Esophagus squamous epithelium (tissue), 5 donors: ENCODE data around the gene S100A11. TPM values are rescaled to one million over a fixed set of nuclear protein-coding genes. Genes with fewer than 3 reads are reported as not detected.

Experiments used
- DNase-seq: peaks from one replicate; lab custom pipeline; 2025; lab: John Stamatoyannopoulos, UW
- H3K27ac ChIP-seq, 4 donors: fragments of 200-600 bp; sonication (generic); one replicate each; pipeline ENCODE4 v1.5.1; 2016 to 2019; ENCODE audit warnings: mild to moderate bottlenecking in 1 of 4
- H3K27me3 ChIP-seq, 4 donors: fragments of 200-600 bp; sonication (generic); 1 replicate in 3 of 4; 2 replicates in 1 of 4; pipeline versions ENCODE4 v1.5.1 to v1.6.0; 2017 to 2021; ENCODE audit warnings: antibody characterized with exemption in 1 of 4
- H3K36me3 ChIP-seq, 3 donors: fragments of 200-600 bp; sonication (generic); one replicate each; pipeline ENCODE4 v1.5.1; 2016 to 2019
- H3K4me1 ChIP-seq, 3 donors: fragments of 200-600 bp; sonication (generic); one replicate each; pipeline ENCODE4 v1.5.1; 2017 to 2019
- H3K4me3 ChIP-seq, 4 donors: fragments of 200-600 bp; sonication (generic); 1 replicate in 3 of 4; 2 replicates in 1 of 4; pipeline ENCODE4 v1.5.1; 2016 to 2019; ENCODE audit warnings: mild to moderate bottlenecking in 2 of 4, moderate library complexity in 1 of 4
- H3K9me3 ChIP-seq, 3 donors: fragments of 200-600 bp; sonication (generic); one replicate each; pipeline ENCODE4 v1.5.1; 2016 to 2019
- CTCF ChIP-seq, 6 experiments: fragments of 450-650 bp in 4 of 6; fragments of 200-600 bp in 2 of 6; sonication (generic) in 2 of 6; IDR thresholded peaks; one replicate each; pipeline ENCODE4 v1.5.1; 2016 to 2019; ENCODE audit warnings: antibody characterized with exemption in 6 of 6, mild to moderate bottlenecking in 4 of 6, moderate library complexity in 4 of 6
- POLR2A ChIP-seq, 4 donors: fragments of 450-650 bp; IDR thresholded peaks; one replicate each; pipeline ENCODE4 v1.6.1; 2017; ENCODE audit warnings: antibody characterized with exemption in 4 of 4, mild to moderate bottlenecking in 4 of 4, moderate library complexity in 3 of 4
- WGBS, 2 donors: methylation state at CpG; one replicate each; pipeline ENCODE4 v1.1.5; 2018; 5-methylcytosine and 5-hydroxymethylcytosine counted together
- intact Hi-C: fragments of 100-400 bp; cut with DNase I; formaldehyde crosslinking; loops from one replicate; pipeline ENCODE4 v1.15.0; 2022
- total RNA-seq, 4 donors: library from RNA; depleted of rRNA; stranded (reverse); fragments of >200 nt; gene quantifications; one replicate each; pipeline ENCODE4 v1.1.0, GENCODE V29; 2016
- donor health status: DM: yes; HTN: yes; CAD: no.

S100A11 gene
- total RNA-seq, 4 donors from 2014 or later: 900 to 2,319 (median 1,590) TPM

DNA sequence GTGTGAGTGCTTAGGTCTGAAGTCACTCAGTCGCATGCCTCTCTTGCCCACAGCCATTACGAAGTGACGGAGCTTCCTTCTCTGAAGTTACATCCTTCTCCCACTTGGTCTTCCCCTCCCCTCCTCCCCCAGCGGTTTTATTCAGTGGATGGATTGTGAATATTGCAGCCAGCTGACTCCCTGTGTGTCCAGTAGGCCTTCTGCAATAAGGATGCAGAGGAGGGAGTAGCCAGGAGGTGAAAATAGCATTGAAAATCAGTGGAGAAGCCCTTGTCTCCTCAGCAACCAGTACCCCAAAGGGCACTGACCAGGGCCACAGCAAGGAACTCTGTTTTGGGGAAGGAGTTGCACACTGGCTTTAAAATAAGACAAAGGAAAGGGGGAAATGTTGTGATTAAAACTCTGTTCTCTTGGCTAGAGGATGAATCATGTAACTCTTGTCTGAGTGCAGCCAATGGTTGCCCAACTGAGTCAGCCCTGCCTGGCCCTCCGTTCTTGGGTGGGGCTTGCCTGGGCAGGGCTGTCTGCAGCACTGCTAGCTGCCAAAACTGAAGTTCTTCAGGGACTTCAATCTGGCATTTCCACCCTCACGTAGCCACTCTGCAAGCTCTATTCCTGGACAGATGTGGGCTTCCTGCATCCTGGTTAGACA, 47.5 kb downstream of the S100A11 start:
- no peak for DNase-seq

DNA sequence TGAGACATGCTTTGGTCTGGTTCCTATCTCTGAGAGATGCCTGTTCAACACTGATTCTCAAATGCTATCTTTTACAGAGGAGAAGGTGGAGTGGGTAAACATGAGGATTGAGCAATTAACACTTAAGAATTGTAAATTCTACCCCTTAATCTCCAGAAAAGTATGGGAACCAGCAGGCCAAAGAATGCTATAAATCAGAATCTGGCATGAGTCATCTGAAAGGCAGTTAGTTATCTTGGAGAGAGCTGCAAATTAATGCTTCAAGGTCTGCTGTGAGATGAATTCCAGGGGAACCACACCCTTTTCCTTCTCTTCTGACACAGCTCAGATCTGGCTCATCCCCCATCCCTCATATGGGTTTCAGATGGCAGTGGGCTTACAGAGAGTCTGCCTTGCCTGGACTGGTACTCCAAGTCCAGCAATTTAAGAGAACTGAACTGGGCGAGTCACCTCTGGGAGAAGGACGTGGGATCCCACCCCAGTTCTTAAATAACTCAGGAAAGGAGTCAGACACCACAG, 48.3 kb downstream of the S100A11 start:
- peak overlapping the region; percentile 97 to 100 (median 98) for H3K27ac ChIP-seq
- H3K9me3 ChIP-seq: no peaks in the 10 kb centered on the region
- H3K36me3 ChIP-seq: peaks cover 22 to 41% (median 23%) of the 10 kb centered on the region in 3 donors
- no peak for DNase-seq
- peaks cover 40 to 88% (median 59%) of the 10 kb centered on the region in 3 donors for H3K4me1 ChIP-seq
- TF ChIP-seq POLR2A (IDR thresholded peaks at IDR 0.05) (no peak), CTCF (IDR thresholded peaks at IDR 0.05) (no peak)
- intact Hi-C loops: no loop called here
- no peaks in the 10 kb centered on the region for H3K27me3 ChIP-seq
- WGBS, 2 donors: 0 to 43% methylated on average over 1 to 2 of the region's 2 CpGs
- peak overlapping the region in 3 of 4 donors; percentile 82 to 99 (median 87) for H3K4me3 ChIP-seq

More for the DNA sequence above, 47.5 kb downstream of the S100A11 start:
- 19 to 25% methylated on average over 5 to 6 of the region's 6 CpGs for WGBS, 2 donors
- Histone ChIP-seq H3K4me1 (peaks cover 43 to 87% (median 60%) of the 10 kb centered on the region in 3 donors), H3K9me3 (no peaks in the 10 kb centered on the region), H3K36me3 (peaks cover 14 to 32% (median 14%) of the 10 kb centered on the region in 3 donors), H3K27me3 (no peaks in the 10 kb centered on the region), H3K4me3 (peak overlapping the region; percentile 82 to 99 (median 90)), H3K27ac (peak overlapping the region; percentile 97 to 100 (median 98))
- TF ChIP-seq POLR2A (IDR thresholded peaks at IDR 0.05): peak in 2 of 4 donors; percentile 39 to 54
- peak in 1 of 6 experiments; percentile 3 for TF ChIP-seq CTCF (IDR thresholded peaks at IDR 0.05)
- intact Hi-C loops: no loop called here

DNA sequence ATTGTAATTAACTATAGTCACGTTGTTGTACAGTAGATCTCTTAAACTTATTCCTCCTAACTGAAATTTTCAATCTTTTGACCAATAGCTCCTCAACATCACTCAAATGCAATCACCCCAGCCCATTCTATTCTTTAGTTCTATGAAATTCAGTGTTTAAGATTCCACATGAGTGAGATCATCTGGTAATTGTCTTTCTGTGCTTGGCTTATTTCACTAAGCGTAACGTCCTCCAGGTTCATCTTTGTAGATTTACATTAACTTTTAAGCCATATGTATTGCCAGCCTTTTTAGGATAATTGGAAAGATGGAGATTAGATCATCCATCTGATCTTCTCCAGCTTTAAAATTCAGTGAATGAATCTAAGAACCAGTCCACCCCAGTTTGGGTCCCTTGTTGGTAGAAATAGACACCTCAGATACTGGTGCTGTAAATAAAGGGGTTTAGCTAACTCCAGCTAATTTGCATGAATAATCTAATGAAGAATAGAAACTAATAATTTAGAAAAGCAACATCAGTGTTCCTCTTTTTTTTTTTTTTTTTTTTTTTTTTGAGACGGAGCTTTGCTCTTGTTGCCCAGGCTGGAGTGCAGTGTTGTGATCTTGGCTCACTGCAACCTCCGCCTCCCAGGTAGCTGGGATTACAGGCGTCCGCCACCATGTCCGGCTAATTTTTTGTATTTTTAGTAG, 50.2 kb downstream of the S100A11 start:
- intact Hi-C loops: no loop called here
- H3K4me3 ChIP-seq: no peak overlapping the region
- TF ChIP-seq POLR2A (IDR thresholded peaks at IDR 0.05): no peak
- peak overlapping the region in 2 of 4 donors; percentile 98 to 100 for H3K27ac ChIP-seq
- 72 to 74% methylated on average over 4 to 7 of the region's 8 CpGs for WGBS, 2 donors
- H3K36me3 ChIP-seq: peaks cover 22 to 59% (median 41%) of the 10 kb centered on the region in 3 donors
- DNase-seq: no peak
- H3K27me3 ChIP-seq: no peaks in the 10 kb centered on the region
- H3K4me1 ChIP-seq: peaks cover 34 to 88% (median 56%) of the 10 kb centered on the region in 3 donors
- H3K9me3 ChIP-seq: no peaks in the 10 kb centered on the region

- H3K4me1 ChIP-seq: peaks cover 40 to 88% (median 53%) of the 10 kb centered on the region in 3 donors
- no peak overlapping the region for H3K4me3 ChIP-seq
- 78 to 90% methylated on average over 1 of the region's 1 CpG for WGBS, 2 donors
- peaks cover 22 to 68% (median 47%) of the 10 kb centered on the region in 3 donors for H3K36me3 ChIP-seq
- H3K27ac ChIP-seq: no peak overlapping the region
- no peaks in the 10 kb centered on the region for H3K27me3 ChIP-seq
- intact Hi-C loops: no loop called here
- H3K9me3 ChIP-seq: no peaks in the 10 kb centered on the region
- TF ChIP-seq POLR2A (IDR thresholded peaks at IDR 0.05): no peak
- TF ChIP-seq CTCF (IDR thresholded peaks at IDR 0.05): no peak
- DNase-seq: no peak
Observed at GRCh38 chr1:151985768-151986167, 51.0 kb downstream of the S100A11 start.

DNA sequence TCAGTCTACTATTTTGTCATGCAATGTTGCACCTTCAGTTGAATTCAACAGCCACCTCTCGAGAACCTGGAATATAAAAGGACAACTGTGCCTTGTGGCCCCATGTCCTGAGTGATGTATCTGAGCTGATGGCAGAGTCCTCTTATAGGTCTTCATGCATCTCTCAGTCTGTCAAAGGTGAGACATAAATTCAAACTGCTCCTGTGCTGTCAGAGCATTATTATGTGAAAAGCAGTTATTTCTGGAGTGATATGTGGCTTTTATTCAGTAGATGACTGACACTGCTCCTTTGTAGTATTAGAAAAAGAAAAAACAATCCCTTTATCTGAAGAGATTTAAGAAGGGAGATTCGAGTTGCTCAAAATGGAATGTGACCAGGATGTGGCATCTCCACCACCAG, 51.5 kb downstream of the S100A11 start:
- Histone ChIP-seq H3K27ac (no peak overlapping the region), H3K9me3 (no peaks in the 10 kb centered on the region), H3K4me3 (no peak overlapping the region), H3K36me3 (peaks cover 22 to 73% (median 47%) of the 10 kb centered on the region in 3 donors), H3K4me1 (peaks cover 38 to 88% (median 52%) of the 10 kb centered on the region in 3 donors), H3K27me3 (no peaks in the 10 kb centered on the region)
- WGBS, 2 donors: 78 to 87% methylated on average over 2 of the region's 2 CpGs
- no peak for DNase-seq
- intact Hi-C loops: no loop called here
- TF ChIP-seq CTCF (IDR thresholded peaks at IDR 0.05) (no peak), POLR2A (IDR thresholded peaks at IDR 0.05) (no peak)
